Muscle of back (tissue), 11 donors: ENCODE results near the gene CATSPER4. TPM values are rescaled to one million over a fixed set of nuclear protein-coding genes. Genes with fewer than 3 reads are reported as not detected.

ENCODE experiments used
- DNase-seq, 3 donors: peaks; one replicate each; pipeline versions ENCODE4 v3.0.0 to v3.0.0-alpha.2; 2013
- polyA plus RNA-seq, 10 donors: library from polyadenylated mRNA; unstranded; fragments of 120-200 nt; gene quantifications; one replicate each; pipeline ENCODE4 v1.2.1, GENCODE V29; 2013; ENCODE audit not compliant: insufficient read length in 10 of 10

CATSPER4 gene
- polyA plus RNA-seq, 10 donors = not detected

DNA sequence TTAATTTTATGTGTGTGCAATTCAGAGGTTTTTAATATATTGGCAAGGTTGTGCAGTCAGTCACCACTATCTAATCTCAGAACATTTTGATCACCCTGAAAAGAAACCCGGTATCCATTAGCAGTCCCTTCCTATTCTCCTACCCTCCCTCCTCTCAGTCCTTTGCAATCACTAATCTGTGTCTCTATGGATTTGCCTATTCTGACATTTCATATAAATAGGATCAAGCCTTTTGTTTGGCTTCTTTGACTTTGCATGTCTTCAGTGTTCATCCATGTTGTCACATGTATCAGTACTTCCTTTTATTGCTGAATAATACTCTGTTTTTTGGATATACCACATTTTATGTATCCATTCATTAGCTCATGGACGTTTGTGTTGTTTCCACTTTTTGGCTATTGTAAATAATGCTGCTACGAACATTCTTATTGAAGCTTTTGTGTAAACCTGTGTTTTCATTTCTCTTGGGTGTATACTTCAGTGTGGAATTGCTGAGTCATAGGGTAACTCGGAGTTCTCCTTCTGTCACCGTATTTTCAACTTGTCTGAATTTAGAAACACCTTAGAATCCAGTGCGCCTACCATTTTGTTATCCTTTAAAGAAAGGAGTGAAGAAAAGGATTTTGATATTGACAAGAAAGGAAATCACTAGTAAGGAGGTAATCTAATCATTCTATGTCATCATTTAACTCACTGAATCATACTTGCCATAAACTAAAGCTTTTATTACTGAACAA lies 47.0 kb downstream of the CATSPER4 start:
- DNase-seq = no peak

DNA sequence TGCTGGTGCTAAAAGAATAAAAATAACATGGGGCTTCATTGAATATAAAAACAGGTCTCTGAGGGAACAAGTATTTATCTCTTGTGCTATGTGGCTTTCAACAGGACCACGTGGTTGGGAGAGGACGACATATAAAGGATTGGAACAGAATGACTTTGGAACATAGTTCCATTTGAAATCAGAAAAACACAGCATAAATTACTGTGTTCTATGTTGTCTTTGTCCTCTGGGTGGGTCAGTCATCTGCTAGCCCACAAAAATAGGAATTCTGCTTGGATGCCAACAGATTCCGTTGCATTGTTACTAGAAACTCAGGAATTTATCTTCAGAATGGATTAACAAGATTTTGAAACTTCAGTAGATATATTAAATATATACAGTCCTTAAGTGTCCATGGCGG lies 49.5 kb downstream of the CATSPER4 start:
- no peak for DNase-seq

Other genes with a start within 250 kb of the CATSPER4 start
- 10 to 100 TPM; 30.1 to 83.9 (median 59.1) TPM for gene PAFAH2, start 192.5 kb upstream of the CATSPER4 start, polyA plus RNA-seq
- 1 to 10 TPM; 1.7 to 7.3 (median 3.2) TPM for gene EXTL1, start 168.8 kb upstream of the CATSPER4 start, polyA plus RNA-seq
- gene SLC30A2, start 144.5 kb upstream of the CATSPER4 start, polyA plus RNA-seq = 1 to 10 TPM in 1 of 10 donors, under 1 TPM in 9; 0.16 to 1.1 (median 0.55) TPM
- 10 to 100 TPM; 23.1 to 48.6 (median 36.4) TPM for gene TRIM63, start 123.0 kb upstream of the CATSPER4 start, polyA plus RNA-seq
- 1 to 10 TPM; 5.9 to 8.8 (median 6.8) TPM for gene PDIK1L, start 78.8 kb upstream of the CATSPER4 start, polyA plus RNA-seq
- gene FAM110D, start 31.5 kb upstream of the CATSPER4 start, polyA plus RNA-seq = 1 to 10 TPM in 1 of 10 donors, under 1 TPM in 9; 0.47 to 1.4 (median 0.75) TPM
- gene C1orf232, start 21.6 kb upstream of the CATSPER4 start, polyA plus RNA-seq = not detected
- 10 to 100 TPM; 10.3 to 21.7 (median 16.6) TPM for gene ZNF593, start 20.7 kb upstream of the CATSPER4 start, polyA plus RNA-seq
- 1 to 10 TPM in 8 of 10 donors, under 1 TPM in 2; 0.60 to 2.1 (median 1.4) TPM for gene ZNF593OS, start 18.8 kb upstream of the CATSPER4 start, polyA plus RNA-seq
- gene CNKSR1, start 13.1 kb upstream of the CATSPER4 start, polyA plus RNA-seq = 1 to 10 TPM in 9 of 10 donors, under 1 TPM in 1; 0.97 to 3.9 (median 2.1) TPM
- gene CEP85, start 43.6 kb downstream of the CATSPER4 start, polyA plus RNA-seq = 10 to 100 TPM; 17.4 to 28.2 (median 22.9) TPM
- 10 to 100 TPM; 46.1 to 79.3 (median 64.6) TPM for gene SH3BGRL3, start 89.5 kb downstream of the CATSPER4 start, polyA plus RNA-seq
- gene UBXN11, start 116.0 kb downstream of the CATSPER4 start, polyA plus RNA-seq = 10 to 100 TPM in 2 of 10 donors, 1 to 10 TPM in 8; 5.2 to 13.8 (median 8.0) TPM
- gene CD52, start 127.4 kb downstream of the CATSPER4 start, polyA plus RNA-seq = 10 to 100 TPM in 2 of 10 donors, 1 to 10 TPM in 6, under 1 TPM in 2; 0.66 to 43.2 (median 2.4) TPM
- 1 to 10 TPM in 2 of 10 donors, under 1 TPM in 2, not detected in 6; 0.05 to 2.8 (median 1.2) TPM for gene CRYBG2, start 163.5 kb downstream of the CATSPER4 start, polyA plus RNA-seq
- not detected for gene ZNF683, start 182.1 kb downstream of the CATSPER4 start, polyA plus RNA-seq
- under 1 TPM in 5 of 10 donors, not detected in 5; 0.03 to 0.18 (median 0.06) TPM for gene LIN28A, start 220.2 kb downstream of the CATSPER4 start, polyA plus RNA-seq
- 10 to 100 TPM; 18.0 to 25.1 (median 20.2) TPM for gene DHDDS, start 241.7 kb downstream of the CATSPER4 start, polyA plus RNA-seq